Measurements from ENCODE around the gene SPTLC1. TPM values are rescaled to one million over a fixed set of nuclear protein-coding genes. Genes with fewer than 3 reads are reported as not detected.

The SPTLC1 gene, protein sequence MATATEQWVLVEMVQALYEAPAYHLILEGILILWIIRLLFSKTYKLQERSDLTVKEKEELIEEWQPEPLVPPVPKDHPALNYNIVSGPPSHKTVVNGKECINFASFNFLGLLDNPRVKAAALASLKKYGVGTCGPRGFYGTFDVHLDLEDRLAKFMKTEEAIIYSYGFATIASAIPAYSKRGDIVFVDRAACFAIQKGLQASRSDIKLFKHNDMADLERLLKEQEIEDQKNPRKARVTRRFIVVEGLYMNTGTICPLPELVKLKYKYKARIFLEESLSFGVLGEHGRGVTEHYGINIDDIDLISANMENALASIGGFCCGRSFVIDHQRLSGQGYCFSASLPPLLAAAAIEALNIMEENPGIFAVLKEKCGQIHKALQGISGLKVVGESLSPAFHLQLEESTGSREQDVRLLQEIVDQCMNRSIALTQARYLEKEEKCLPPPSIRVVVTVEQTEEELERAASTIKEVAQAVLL
- total RNA-seq (2022) (65.5 and 68.0 TPM in 2 replicates), Bru-seq, nascent RNA (percentile 86 among the genes with signal in this experiment), BruChase-seq, experiment 1, labeled RNA remaining after a 6-hour chase (percentile 87 among the genes with signal in this experiment), BruChase-seq, experiment 2, labeled RNA remaining after a 2-hour chase (percentile 86 among the genes with signal in this experiment)
- long read RNA-seq, transcript SPTLC1-202 (6 exons, 946 nt), result minor isoform, 16 of 297 reads
- long read RNA-seq, transcript SPTLC1-201 (15 exons, 1,894 nt), result major isoform, 241 of 297 reads
- long read RNA-seq, partial matches to known transcripts, result 7 of 297 reads
- long read RNA-seq, other reads (novel, unspliced or antisense), result 29 of 297 reads

GRCh38 chr9:92115071-92115858 lies at the start of gene SPTLC1:
Gene SPTLC1 (minus strand): TSS chr9:92115413. CDS start chr9:92115370, 43 bp downstream.
- H3K27ac Mint-ChIP-seq (ENCODE audit: low read depth, unreplicated experiment), result peak within 1 kb of the TSS; percentile 99
- ChIA-PET POLR2A (interaction anchor here (0.6 to 1.3 kb wide), 15 partner anchors 8 to 687 kb away, joined by 3 to 9 read pairs (median 3); partner anchors contain the start of genes CENPP, IPPK and NOL8), CTCF (interaction anchor here (0.6 kb wide), 2 partner anchors 122 to 1024 kb away, joined by 3 read pairs; no protein-coding TSS in a partner anchor)
- BruUV-seq (replicated peaks), result TSS peak; percentile 96
- no peaks in the 10 kb centered on the region for H3K9me3 Mint-ChIP-seq (ENCODE audit: unreplicated experiment)
- peak; percentile 92 for DNase-seq (ENCODE audit: unreplicated experiment)
- H3K36me3 Mint-ChIP-seq (ENCODE audit: insufficient read depth, unreplicated experiment), result peaks cover 28% of the 10 kb centered on the region
- intact Hi-C loops (cut with micrococcal nuclease), result loop anchor here (5.0 to 10.0 kb wide), 2 partner anchors 160 to 338 kb away; partner anchors contain the start of gene ROR2
- TF ChIP-seq CTCF (IDR thresholded peaks at IDR 0.05; ENCODE audit: unreplicated experiment), result no peak
- H3K4me1 Mint-ChIP-seq (ENCODE audit: insufficient read depth, unreplicated experiment), result peaks cover 15% of the 10 kb centered on the region
- H3K27me3 Mint-ChIP-seq (ENCODE audit: insufficient read depth, unreplicated experiment), result no peaks in the 10 kb centered on the region
- H3K4me3 Mint-ChIP-seq (ENCODE audit: unreplicated experiment), result peak within 1 kb of the TSS; percentile 95

DNA sequence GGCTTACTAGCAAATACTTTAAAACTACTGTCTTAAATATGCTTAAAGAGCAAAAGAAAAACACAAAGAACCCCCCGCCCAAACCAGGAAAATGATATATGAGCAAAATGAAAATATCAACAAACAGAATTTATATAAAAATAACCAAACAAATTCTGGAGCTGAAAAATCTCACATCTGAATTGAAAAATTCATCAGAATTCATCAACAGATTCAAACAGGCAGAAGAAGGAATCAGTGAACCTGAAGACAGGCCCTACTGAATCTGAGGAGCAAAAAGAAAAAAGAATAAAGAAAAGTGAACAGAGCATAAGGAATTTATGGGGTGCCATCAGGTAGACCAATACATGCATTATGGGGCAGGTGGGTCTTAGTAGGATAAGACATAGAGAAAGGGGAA lies 49.8 kb upstream of the SPTLC1 start:
- Mint-ChIP-seq H3K4me1 (ENCODE audit: insufficient read depth, unreplicated experiment) (peaks cover 5% of the 10 kb centered on the region), H3K27ac (ENCODE audit: low read depth, unreplicated experiment) (no peak overlapping the region), H3K27me3 (ENCODE audit: insufficient read depth, unreplicated experiment) (no peaks in the 10 kb centered on the region), H3K9me3 (ENCODE audit: unreplicated experiment) (no peaks in the 10 kb centered on the region), H3K4me3 (ENCODE audit: unreplicated experiment) (no peak overlapping the region), H3K36me3 (ENCODE audit: insufficient read depth, unreplicated experiment) (no peaks in the 10 kb centered on the region)
- POLR2A ChIA-PET, result interaction anchor here (0.6 kb wide), 1 partner anchor 460 kb away, joined by 3 read pairs; no protein-coding TSS in a partner anchor
- CTCF ChIA-PET, result no interaction called here
- intact Hi-C loops (cut with micrococcal nuclease), result no loop called here
- no TSS peak for BruUV-seq (replicated peaks)
- no peak for DNase-seq (ENCODE audit: unreplicated experiment)
- no peak for TF ChIP-seq CTCF (IDR thresholded peaks at IDR 0.05; ENCODE audit: unreplicated experiment)

GRCh38 chr9:92164490-92164889 lies 49.3 kb upstream of the SPTLC1 start:
- Mint-ChIP-seq H3K9me3 (ENCODE audit: unreplicated experiment) (no peaks in the 10 kb centered on the region), H3K36me3 (ENCODE audit: insufficient read depth, unreplicated experiment) (no peaks in the 10 kb centered on the region), H3K27ac (ENCODE audit: low read depth, unreplicated experiment) (no peak overlapping the region), H3K4me3 (ENCODE audit: unreplicated experiment) (no peak overlapping the region), H3K4me1 (ENCODE audit: insufficient read depth, unreplicated experiment) (peaks cover 5% of the 10 kb centered on the region), H3K27me3 (ENCODE audit: insufficient read depth, unreplicated experiment) (no peaks in the 10 kb centered on the region)
- intact Hi-C loops (cut with micrococcal nuclease), result no loop called here
- BruUV-seq (replicated peaks), result no TSS peak
- POLR2A ChIA-PET, result interaction anchor here (0.6 kb wide), 2 partner anchors 91 to 459 kb away, joined by 3 read pairs; no protein-coding TSS in a partner anchor
- CTCF ChIA-PET, result no interaction called here
- TF ChIP-seq CTCF (IDR thresholded peaks at IDR 0.05; ENCODE audit: unreplicated experiment), result no peak
- DNase-seq (ENCODE audit: unreplicated experiment), result no peak

Measured in MCF 10A (cell line).